C1 segment of cervical spinal cord (tissue), 14 donors: ENCODE measurements around the gene SRRM2.

Experiments
- DNase-seq, 14 donors: peaks; one replicate each; lab custom pipeline; 2025; lab: John Stamatoyannopoulos, UW

Gene SRRM2

DNA sequence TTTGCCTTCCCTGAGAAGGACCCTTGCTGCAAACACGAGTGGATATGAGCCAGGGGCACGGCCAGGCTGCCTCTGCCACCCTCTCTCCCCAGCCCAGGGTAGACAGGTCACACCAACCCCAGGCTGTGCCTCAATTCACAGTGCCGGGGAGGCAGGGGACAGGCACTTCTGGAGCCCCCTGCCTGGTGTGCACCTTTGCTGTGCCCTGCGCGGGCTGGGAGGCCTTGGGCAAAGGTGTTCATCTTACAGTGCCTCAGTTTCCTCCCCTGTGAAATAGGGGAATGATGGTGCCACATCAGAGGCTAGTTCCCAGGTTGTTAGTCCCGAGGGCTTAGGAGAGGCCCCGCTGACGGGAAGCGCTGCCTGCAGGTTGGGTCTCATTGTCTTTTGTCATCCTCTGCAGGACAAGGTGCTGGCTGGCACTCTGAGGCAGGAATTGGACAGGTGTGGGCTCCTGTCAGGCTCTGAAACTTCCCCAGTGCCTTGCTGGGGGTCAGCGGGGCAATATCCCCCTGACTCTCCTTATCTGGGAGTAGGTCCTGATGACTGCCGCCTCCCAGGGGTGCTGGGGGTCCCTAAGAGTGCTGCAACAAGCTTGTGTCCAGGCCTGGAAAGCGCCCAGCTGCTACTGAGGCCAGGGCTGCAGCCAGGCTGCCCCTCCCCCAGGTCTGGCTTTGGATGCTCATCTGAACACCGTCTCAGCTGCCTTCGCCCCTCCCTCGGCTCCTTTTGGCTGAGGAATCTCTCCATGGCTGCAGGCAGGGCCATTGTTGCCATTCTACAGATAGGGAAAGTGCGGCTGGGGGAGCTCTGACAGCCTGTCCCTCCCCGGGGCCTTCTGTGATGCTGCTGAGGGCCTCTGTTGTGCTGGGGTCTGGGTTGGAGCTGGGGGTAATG lies 67.7 kb downstream of the SRRM2 start:
- DNase-seq = no peak
